PC-3 (cell line): ENCODE data around the gene EPHB1.

Experiments used
- CTCF ChIP-seq: fragments of 300-600 bp; sonication (generic); conservative IDR thresholded peaks from 2 replicates; pipeline ENCODE4 v1.5.1; 2017; ENCODE audit warnings: antibody characterized with exemption, low read depth, mild to moderate bottlenecking, low read length
- EZH2 ChIP-seq: fragments of 300-600 bp; sonication (generic); IDR thresholded peaks from one replicate; pipeline ENCODE4 v1.6.1; 2017; ENCODE audit warnings: antibody characterized with exemption, mild to moderate bottlenecking, low read length; ENCODE audit not compliant: unreplicated experiment
- EZH2phosphoT487 ChIP-seq: fragments of 300-600 bp; sonication (generic); IDR thresholded peaks from 2 replicates; pipeline ENCODE4 v1.6.1; 2018; ENCODE audit warnings: mild to moderate bottlenecking, antibody characterized with exemption, low read length, borderline replicate concordance

- TF ChIP-seq EZH2 (no peak), CTCF (no peak), EZH2phosphoT487 (no peak)
These were observed 18.5 kb upstream of the EPHB1 start for GRCh38 chr3:134776518-134776917.
